Stimulated activated CD8-positive, alpha-beta memory T cell treated with anti-CD3 and anti-CD28 coated beads, Interleukin-12 subunit alpha, Interleukin-12 subunit beta, amount 100 ng/mL, for 1 hour (primary cell): ENCODE results near the gene CAPRIN1.

ENCODE experiments used
- DNase-seq: peaks from one replicate; pipeline ENCODE4 v3.0.0-alpha.2; 2020; ENCODE audit warnings: low read depth

CAPRIN1 gene, protein sequence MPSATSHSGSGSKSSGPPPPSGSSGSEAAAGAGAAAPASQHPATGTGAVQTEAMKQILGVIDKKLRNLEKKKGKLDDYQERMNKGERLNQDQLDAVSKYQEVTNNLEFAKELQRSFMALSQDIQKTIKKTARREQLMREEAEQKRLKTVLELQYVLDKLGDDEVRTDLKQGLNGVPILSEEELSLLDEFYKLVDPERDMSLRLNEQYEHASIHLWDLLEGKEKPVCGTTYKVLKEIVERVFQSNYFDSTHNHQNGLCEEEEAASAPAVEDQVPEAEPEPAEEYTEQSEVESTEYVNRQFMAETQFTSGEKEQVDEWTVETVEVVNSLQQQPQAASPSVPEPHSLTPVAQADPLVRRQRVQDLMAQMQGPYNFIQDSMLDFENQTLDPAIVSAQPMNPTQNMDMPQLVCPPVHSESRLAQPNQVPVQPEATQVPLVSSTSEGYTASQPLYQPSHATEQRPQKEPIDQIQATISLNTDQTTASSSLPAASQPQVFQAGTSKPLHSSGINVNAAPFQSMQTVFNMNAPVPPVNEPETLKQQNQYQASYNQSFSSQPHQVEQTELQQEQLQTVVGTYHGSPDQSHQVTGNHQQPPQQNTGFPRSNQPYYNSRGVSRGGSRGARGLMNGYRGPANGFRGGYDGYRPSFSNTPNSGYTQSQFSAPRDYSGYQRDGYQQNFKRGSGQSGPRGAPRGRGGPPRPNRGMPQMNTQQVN

DNA sequence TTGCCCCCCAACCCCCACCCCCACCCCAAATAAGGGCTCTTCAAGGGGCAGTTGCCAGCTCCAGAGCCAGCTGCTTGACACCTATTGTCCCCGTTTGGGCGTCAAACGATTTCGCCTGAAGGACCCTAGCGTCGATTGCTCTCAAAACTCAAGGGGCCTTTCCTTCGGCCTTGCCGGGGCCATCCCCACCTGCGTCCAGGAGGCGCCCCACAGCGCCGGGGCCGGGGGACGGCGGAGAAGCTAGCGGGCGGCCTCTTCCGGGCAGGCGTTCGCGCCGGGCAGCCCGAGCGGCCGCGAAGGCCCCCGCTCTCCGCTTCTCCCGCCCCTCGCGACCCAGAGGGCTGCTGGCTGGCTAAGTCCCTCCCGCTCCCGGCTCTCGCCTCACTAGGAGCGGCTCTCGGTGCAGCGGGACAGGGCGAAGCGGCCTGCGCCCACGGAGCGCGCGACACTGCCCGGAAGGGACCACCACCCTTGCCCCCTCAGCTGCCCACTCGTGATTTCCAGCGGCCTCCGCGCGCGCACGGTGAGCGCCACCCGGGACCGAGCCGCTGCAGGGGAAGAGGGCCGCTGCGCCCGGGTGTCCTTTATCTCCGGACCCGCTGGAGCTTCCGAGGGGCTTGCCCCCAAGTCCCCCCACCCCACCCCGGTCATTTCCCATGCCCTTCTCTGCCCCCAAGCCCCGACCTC, at the start of gene CAPRIN1:
Gene CAPRIN1 (plus strand): TSS at position 383 of the 687 bp plus-strand sequence. CDS start 690 bp downstream, outside the sequence.
- DNase-seq = peak; percentile 58

DNA sequence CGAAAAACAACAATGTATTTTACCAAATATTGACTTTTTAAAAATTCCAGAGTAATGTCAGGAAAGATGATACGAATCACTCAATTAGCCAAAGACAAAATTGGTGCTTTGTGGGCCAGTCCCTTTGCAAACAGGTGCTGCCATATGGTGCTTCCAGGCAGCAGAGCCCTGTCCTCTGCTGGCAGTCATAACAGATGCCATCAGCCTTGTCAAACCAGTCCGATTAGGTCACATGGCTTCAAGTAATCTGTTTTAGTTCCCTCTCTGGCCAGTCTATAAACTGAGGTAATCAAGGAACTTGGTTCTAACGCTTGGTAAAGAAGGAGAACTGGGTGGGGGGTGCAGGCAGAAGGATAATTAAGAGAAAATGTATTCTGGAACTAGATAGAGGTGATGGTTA, 49.1 kb upstream of the CAPRIN1 start:
- DNase-seq = no peak

GRCh38 chr11:34004236-34004635, 47.3 kb upstream of the CAPRIN1 start:
- no peak for DNase-seq

DNA sequence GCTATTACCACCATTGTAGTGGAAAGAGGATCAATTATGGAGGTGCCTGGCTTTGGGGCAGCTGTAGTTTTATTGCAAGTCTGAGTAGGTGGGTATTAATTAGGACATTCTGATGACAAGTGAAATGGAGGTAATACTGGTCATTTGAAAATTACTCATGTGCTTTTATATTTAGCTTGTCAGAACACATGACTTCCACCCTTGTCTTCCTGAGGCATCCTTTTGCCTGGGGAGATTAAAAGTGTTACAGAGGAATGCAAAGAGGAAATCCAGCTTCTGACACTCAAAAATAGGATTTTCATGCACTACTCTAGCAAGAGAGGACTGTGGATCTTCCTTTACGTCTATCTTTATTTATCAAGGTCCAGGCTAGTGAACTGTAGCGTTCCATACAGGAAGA, 44.7 kb upstream of the CAPRIN1 start:
- no peak for DNase-seq

- DNase-seq = no peak
These were observed 38.8 kb upstream of the CAPRIN1 start for GRCh38 chr11:34012734-34013133.

DNA sequence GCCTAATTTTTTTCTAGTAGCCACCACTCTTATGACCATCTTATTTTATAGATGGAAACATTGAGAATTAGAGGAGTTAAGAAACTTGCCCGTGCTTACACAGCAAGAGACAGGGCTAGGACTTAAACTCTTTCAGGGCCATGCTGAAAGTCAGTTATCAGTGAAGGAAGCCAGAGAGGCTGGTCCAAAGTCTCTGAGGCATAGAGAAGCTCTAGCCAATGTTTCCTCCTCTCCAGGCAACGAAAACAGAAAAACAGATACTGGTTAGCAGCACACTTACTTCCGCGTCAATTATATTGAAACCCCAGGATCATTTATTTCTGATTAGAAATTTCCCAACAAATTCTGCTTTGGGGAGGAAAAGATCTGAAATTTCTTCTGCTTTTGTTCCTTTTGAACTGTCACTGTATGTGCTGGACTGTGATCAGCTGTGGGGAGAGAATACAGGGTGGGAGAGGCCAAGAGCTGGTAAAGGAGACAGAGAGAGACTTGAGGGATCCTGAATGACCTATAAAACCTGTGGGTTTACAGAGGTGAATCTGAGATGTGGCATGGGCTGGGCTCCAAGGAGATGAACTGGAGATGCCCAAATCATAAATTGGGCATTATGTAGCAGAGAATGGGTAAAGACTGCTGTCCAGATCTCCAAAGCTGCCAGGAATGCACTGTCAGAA, 37.5 kb upstream of the CAPRIN1 start:
- no peak for DNase-seq

- DNase-seq = no peak
These were observed 29.4 kb upstream of the CAPRIN1 start for GRCh38 chr11:34021977-34022735.

DNA sequence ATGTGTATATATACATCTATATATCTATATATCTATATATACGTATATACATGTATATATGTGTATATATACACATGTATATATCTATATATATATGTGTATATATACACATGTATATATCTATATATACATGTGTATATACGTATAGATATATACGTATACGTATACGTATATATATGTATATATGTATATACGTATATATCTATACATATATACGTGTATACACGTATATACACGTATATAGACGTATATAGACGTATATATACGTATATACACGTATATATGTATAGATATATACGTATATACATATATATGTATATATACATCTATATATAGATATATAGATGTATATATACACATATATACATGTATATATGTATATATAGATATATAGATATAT, 25.1 kb upstream of the CAPRIN1 start:
- no peak for DNase-seq

DNA sequence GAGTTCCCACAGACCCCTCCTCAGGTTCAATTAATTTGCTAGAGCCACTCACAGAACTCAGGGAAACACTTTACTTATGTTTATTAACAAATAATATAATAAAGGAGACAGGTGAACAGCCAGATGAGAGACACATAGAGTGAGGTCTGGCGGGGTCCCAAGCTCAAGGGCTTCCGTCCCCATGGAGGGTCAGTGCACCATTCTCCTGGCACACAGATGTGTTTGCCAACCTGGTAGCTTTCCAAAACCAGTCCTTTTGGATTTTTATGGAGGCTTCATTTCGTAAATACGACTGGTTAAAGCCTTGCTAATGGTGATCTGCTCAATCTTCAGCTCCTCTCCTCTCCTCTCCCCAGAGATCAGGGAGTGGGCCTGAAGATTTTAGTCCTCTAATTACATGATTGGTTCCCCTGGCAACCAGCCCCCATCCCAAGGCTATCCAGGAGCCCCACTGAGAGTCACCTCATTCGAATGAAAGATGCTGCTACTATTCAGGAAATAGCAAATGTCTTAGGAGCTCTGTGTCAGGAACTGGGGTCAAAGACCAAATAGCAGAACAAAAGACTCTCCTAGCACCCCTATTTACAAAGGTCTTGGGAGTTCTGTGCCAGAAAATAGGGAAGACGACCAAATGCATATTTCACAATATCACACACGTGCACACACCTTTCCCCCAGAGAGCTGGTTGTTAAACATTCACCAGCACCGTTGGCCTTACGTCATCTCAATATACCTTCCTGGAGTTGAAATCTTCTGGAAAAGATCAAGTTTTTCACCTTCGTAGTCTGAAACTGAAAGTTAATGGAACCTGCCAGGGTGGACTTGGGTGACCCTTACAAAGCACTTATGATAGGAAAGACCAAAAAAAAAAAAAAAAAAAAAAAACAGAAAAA, 23.8 kb upstream of the CAPRIN1 start:
- no peak for DNase-seq

- no peak for DNase-seq
These were observed 23.1 kb upstream of the CAPRIN1 start for GRCh38 chr11:34028425-34028824.

- no peak for DNase-seq
These were observed 22.4 kb upstream of the CAPRIN1 start for GRCh38 chr11:34029176-34029575.

DNA sequence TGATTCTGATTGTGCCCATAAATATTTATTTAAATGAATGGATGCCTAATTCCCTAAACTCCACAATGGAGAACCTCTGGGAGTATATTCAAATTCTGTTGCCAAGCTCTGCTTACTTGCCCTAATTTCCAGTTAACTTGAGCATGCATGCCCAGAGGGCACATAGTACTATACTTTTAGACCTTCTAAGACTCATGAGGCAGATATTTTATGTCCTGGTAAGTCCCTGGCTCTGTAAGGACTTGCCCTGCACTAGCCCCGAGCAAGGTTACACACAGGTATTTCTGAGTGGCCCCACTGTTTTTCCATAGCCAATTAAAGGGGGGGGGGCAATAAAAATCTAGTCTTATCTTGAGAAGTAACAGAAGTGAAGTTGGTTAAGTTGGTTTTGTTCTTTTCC, 21.1 kb upstream of the CAPRIN1 start:
- no peak for DNase-seq

GRCh38 chr11:34033399-34033798, 18.1 kb upstream of the CAPRIN1 start:
- DNase-seq = no peak

GRCh38 chr11:34034053-34034452, 17.5 kb upstream of the CAPRIN1 start:
- no peak for DNase-seq

GRCh38 chr11:34036456-34036855, 15.1 kb upstream of the CAPRIN1 start:
- no peak for DNase-seq

GRCh38 chr11:34037016-34037415, 14.5 kb upstream of the CAPRIN1 start:
- DNase-seq = no peak

DNA sequence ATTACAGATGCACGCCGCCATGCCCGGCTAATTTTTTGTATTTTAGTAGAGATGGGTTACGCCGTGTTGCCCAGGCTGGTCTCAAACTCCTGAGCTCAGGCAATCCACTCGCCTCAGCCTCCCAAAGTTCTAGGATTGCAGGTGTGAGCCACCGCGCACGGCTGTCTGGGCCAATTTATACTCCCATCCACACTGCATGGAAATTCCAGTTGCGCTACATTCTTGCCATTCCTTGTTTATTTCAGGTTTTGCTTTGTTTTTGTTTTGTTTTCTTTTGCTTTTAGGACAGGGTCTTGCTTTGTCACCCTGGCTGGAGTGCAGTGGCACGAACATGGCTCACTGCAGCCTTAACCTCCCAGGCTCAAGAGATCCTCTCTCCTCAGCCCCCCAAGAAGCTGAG, 11.0 kb upstream of the CAPRIN1 start:
- no peak for DNase-seq

GRCh38 chr11:34044664-34045485, 6.7 kb upstream of the CAPRIN1 start:
- DNase-seq = no peak

DNA sequence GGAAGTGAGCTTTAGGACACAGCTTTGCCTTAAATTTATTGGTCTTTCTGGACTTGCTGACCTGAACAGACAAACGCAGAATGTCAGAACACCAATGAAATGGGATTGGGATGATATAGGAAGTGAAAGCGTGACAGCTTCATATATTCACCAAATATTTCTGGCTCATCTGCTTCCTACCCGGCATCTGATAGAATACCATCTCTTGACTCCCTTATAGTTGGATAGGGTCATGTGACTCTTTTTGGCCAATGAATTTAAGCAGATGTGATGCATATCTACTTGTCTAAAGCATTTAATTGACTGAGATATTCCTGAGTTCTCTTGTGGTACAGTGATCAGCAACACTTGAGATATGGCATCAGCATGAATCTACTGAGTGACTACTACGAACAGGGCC, 2.5 kb upstream of the CAPRIN1 start:
- no peak for DNase-seq
